A673 (cell line): Measurements from ENCODE around the gene SVIL.

ENCODE experiments used
- EZH2 ChIP-seq: fragments of 200-600 bp; sonication (generic); IDR thresholded peaks from 2 replicates; pipeline ENCODE4 v1.6.1; 2017; ENCODE audit warnings: borderline replicate concordance, low read depth, mild to moderate bottlenecking, mixed read lengths, antibody characterized with exemption, low read length; ENCODE audit not compliant: poor library complexity, severe bottlenecking
- TF ChIP-seq, protein P1 (sequence below): fragments of 300-800, 200-600 bp; sonication (generic); conservative IDR thresholded peaks from 2 replicates; pipeline ENCODE4 v1.5.1; 2017; ENCODE audit warnings: low read depth, mild to moderate bottlenecking, antibody characterized with exemption, low read length, moderate library complexity, mixed read lengths

DNA sequence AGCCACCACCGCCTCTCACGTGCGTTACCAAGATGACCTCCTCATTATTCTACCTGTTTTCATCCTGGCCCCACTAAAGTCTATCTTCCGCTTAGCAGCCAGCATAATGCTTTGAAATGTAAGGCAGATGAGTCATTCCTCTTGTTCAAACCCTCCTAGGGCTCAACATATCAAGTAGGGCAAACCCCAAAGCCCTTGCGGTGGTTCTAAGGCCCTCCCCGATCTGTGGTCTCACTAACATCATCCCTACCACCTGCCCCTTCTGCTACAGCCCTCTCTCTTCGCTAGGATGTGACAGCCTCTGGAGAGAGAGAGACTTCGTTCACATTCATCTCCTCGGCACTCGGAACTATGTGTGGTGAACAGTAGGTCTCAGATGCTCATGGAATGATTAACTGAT, 94.8 kb downstream of the SVIL start:
- TF ChIP-seq, protein P1, sequence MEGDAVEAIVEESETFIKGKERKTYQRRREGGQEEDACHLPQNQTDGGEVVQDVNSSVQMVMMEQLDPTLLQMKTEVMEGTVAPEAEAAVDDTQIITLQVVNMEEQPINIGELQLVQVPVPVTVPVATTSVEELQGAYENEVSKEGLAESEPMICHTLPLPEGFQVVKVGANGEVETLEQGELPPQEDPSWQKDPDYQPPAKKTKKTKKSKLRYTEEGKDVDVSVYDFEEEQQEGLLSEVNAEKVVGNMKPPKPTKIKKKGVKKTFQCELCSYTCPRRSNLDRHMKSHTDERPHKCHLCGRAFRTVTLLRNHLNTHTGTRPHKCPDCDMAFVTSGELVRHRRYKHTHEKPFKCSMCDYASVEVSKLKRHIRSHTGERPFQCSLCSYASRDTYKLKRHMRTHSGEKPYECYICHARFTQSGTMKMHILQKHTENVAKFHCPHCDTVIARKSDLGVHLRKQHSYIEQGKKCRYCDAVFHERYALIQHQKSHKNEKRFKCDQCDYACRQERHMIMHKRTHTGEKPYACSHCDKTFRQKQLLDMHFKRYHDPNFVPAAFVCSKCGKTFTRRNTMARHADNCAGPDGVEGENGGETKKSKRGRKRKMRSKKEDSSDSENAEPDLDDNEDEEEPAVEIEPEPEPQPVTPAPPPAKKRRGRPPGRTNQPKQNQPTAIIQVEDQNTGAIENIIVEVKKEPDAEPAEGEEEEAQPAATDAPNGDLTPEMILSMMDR, result no peak
- TF ChIP-seq EZH2, result no peak
